HEK293 (cell line): ENCODE data around the gene GADD45G.

Experiments
- CTCF ChIP-seq: fragments of 450-650 bp; formaldehyde crosslinking; IDR thresholded peaks from 2 replicates; pipeline ENCODE4 v1.5.1; 2016; ENCODE audit warnings: missing biosample characterization, missing genetic modification characterization
- PBX3 ChIP-seq: sonication (generic); formaldehyde crosslinking; IDR thresholded peaks from 2 replicates; pipeline ENCODE4 v1.8.1; 2022; ENCODE audit warnings: mild to moderate bottlenecking, moderate library complexity, missing genetic modification reagents
- ZBTB1 ChIP-seq: fragments of 450-650 bp; formaldehyde crosslinking; IDR thresholded peaks from 2 replicates; pipeline ENCODE4 v1.5.1; 2016; ENCODE audit warnings: missing biosample characterization, missing genetic modification characterization
- ZNF121 ChIP-seq: fragments of 450-650 bp; formaldehyde crosslinking; IDR thresholded peaks from 2 replicates; pipeline ENCODE4 v1.5.1; 2016; ENCODE audit warnings: missing biosample characterization, missing genetic modification characterization
- ZNF433 ChIP-seq: fragments of 450-650 bp; formaldehyde crosslinking; IDR thresholded peaks from 2 replicates; pipeline ENCODE4 v1.5.1; 2016; ENCODE audit warnings: missing biosample characterization, missing genetic modification characterization, low read depth
- ZNF549 ChIP-seq: fragments of 450-650 bp; IDR thresholded peaks from 2 replicates; pipeline ENCODE4 v1.5.1; 2018; ENCODE audit warnings: missing biosample characterization, missing genetic modification characterization, mild to moderate bottlenecking, inconsistent platforms, moderate library complexity
- TF ChIP-seq, protein P1 (sequence below): fragments of 450-650 bp; formaldehyde crosslinking; IDR thresholded peaks from 2 replicates; pipeline ENCODE4 v1.5.1; 2016; ENCODE audit warnings: missing biosample characterization, missing genetic modification characterization

- TF ChIP-seq ZNF121 (tag by site-specific recombination) (no peak), ZNF549 (no peak), CTCF (tag by site-specific recombination) (no peak), ZBTB1 (tag by site-specific recombination) (no peak), PBX3 (CRISPR knock-in tag) (no peak), ZNF433 (no peak)
- TF ChIP-seq, protein P1, sequence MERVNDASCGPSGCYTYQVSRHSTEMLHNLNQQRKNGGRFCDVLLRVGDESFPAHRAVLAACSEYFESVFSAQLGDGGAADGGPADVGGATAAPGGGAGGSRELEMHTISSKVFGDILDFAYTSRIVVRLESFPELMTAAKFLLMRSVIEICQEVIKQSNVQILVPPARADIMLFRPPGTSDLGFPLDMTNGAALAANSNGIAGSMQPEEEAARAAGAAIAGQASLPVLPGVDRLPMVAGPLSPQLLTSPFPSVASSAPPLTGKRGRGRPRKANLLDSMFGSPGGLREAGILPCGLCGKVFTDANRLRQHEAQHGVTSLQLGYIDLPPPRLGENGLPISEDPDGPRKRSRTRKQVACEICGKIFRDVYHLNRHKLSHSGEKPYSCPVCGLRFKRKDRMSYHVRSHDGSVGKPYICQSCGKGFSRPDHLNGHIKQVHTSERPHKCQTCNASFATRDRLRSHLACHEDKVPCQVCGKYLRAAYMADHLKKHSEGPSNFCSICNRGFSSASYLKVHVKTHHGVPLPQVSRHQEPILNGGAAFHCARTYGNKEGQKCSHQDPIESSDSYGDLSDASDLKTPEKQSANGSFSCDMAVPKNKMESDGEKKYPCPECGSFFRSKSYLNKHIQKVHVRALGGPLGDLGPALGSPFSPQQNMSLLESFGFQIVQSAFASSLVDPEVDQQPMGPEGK (tag by site-specific recombination), result no peak
These were observed 28.4 kb upstream of the GADD45G start for GRCh38 chr9:89576404-89576839.
